ENCODE measurements around the gene MBD6. TPM values are rescaled to one million over a fixed set of nuclear protein-coding genes. Genes with fewer than 3 reads are reported as not detected.
"Not testable (repeated sequence)": the region's sequence is repeated elsewhere in the genome, so short reads cannot be mapped to it uniquely, and the experiment has no call there.

Gene MBD6
- total RNA-seq, 1 experiment from 2014 or later = 66.8 TPM

GRCh38 chr12:57491393-57492280 lies 31.0 kb upstream of the MBD6 start:
- no peaks in the 10 kb centered on the region for H3K9me3 ChIP-seq (ENCODE audit: control insufficient read depth, low read depth, low read length)
- Mint-ChIP-seq H3K4me3 (no peak overlapping the region; a peak in 1 of 5 replicates), H3K36me3 (ENCODE audit: insufficient read depth in 1 of 3, low read depth in 3 of 3) (peaks cover 66 to 76% (median 68%) of the 10 kb centered on the region in 3 experiments), H3K9me3 (peaks cover 6% of the 10 kb centered on the region in 2 experiments; a peak in 4 of 5 replicates), H3K27me3 (ENCODE audit: low read depth) (no peaks in the 10 kb centered on the region), H3K27ac (peak overlapping the region in 1 of 3 experiments; percentile 26; a peak in 2 of 7 replicates), H3K4me1 (peaks cover 7 to 8% of the 10 kb centered on the region in 2 experiments)
- no peak overlapping the region for H2AK5ac ChIP-seq (ENCODE audit: insufficient read length, low read length)
- H4K5ac ChIP-seq (ENCODE audit: insufficient read length, low read depth, low read length) = no peak overlapping the region
- no peak overlapping the region for H2BK120ac ChIP-seq (ENCODE audit: low read depth, low read length, poor library complexity, severe bottlenecking)
- H3K9ac ChIP-seq (ENCODE audit: extremely low read depth, insufficient read length, low read length) = no peak overlapping the region
- H3K18ac ChIP-seq (ENCODE audit: insufficient read length, low read depth, low read length) = no peak overlapping the region
- H3K23me2 ChIP-seq (ENCODE audit: insufficient read length, low read depth, low read length, poor library complexity, severe bottlenecking) = peaks cover 5% of the 10 kb centered on the region
- H3T11ph ChIP-seq (ENCODE audit: low read length) = no peak overlapping the region
- no peaks in the 10 kb centered on the region for H4K20me1 ChIP-seq (ENCODE audit: control insufficient read depth, insufficient read depth, insufficient read length)
- WGBS (ENCODE audit: extremely low coverage, insufficient read length, low lambda C conversion rate) = no CpG with 5 or more reads among the region's 15 CpGs
- peaks cover 8% of the 10 kb centered on the region; the same call in 1 of the 2 replicates for H3K79me2 ChIP-seq (ENCODE audit: insufficient read depth, low read length)
- H4K91ac ChIP-seq (ENCODE audit: insufficient read length, low read depth, low read length) = no peak overlapping the region
- no peak overlapping the region for H3K4me2 ChIP-seq (ENCODE audit: insufficient read depth, insufficient read length, low read length)
- TF ChIP-seq CTCF (conservative IDR thresholded peaks at IDR 0.05) = peak; percentile 41; the same call in 2 of the 3 replicates
- H2AFZ ChIP-seq (ENCODE audit: low read length) = no peak overlapping the region
- no peak overlapping the region for H3K23ac ChIP-seq (ENCODE audit: insufficient read length, low read depth, low read length)
- H2BK15ac ChIP-seq (ENCODE audit: low read depth, low read length) = no peak overlapping the region
- H2BK12ac ChIP-seq (ENCODE audit: insufficient read length, low read depth, low read length) = no peak overlapping the region
- no peak overlapping the region for H3K4ac ChIP-seq (ENCODE audit: low read depth, low read length)
- no peak overlapping the region for H4K8ac ChIP-seq (replicated peaks; ENCODE audit: insufficient read length, low read depth, low read length)
- H3K4me1 ChIP-seq (ENCODE audit: insufficient read depth, low read length) = peaks cover 2% of the 10 kb centered on the region; the same call in 1 of the 2 replicates
- no peak overlapping the region for H3K56ac ChIP-seq (ENCODE audit: insufficient read length, low read depth, low read length)
- H3K14ac ChIP-seq (ENCODE audit: insufficient read depth, low read length) = no peak overlapping the region
- H2BK20ac ChIP-seq (ENCODE audit: low read depth, low read length, poor library complexity, severe bottlenecking) = no peak overlapping the region
- H2BK5ac ChIP-seq (ENCODE audit: insufficient read length, low read length) = no peak overlapping the region
- no peaks in the 10 kb centered on the region for H3K27me3 ChIP-seq (ENCODE audit: insufficient read depth, low read length)
- DNase-seq = no peak
- no peaks in the 10 kb centered on the region for H3K79me1 ChIP-seq (ENCODE audit: insufficient read depth, low read depth, low read length, poor library complexity, severe bottlenecking)
- no peak overlapping the region for H3K27ac ChIP-seq (ENCODE audit: insufficient read length, low read depth, low read length)

- not testable (repeated sequence) for H3K4me1 Mint-ChIP-seq; H3K4me2 ChIP-seq (ENCODE audit: insufficient read depth, insufficient read length, low read length); H2BK12ac ChIP-seq (ENCODE audit: insufficient read length, low read depth, low read length); H2BK15ac ChIP-seq (ENCODE audit: low read depth, low read length); H2BK20ac ChIP-seq (ENCODE audit: low read depth, low read length, poor library complexity, severe bottlenecking); H3K4ac ChIP-seq (ENCODE audit: low read depth, low read length); H3K56ac ChIP-seq (ENCODE audit: insufficient read length, low read depth, low read length); H3K79me1 ChIP-seq (ENCODE audit: insufficient read depth, low read depth, low read length, poor library complexity, severe bottlenecking); H3K23me2 ChIP-seq (ENCODE audit: insufficient read length, low read depth, low read length, poor library complexity, severe bottlenecking); H2BK120ac ChIP-seq (ENCODE audit: low read depth, low read length, poor library complexity, severe bottlenecking); H4K8ac ChIP-seq (replicated peaks; ENCODE audit: insufficient read length, low read depth, low read length); H4K5ac ChIP-seq (ENCODE audit: insufficient read length, low read depth, low read length); H3K18ac ChIP-seq (ENCODE audit: insufficient read length, low read depth, low read length); H3K4me3 Mint-ChIP-seq; H4K91ac ChIP-seq (ENCODE audit: insufficient read length, low read depth, low read length); H3K79me2 ChIP-seq (ENCODE audit: insufficient read depth, low read length); H4K20me1 ChIP-seq (ENCODE audit: control insufficient read depth, insufficient read depth, insufficient read length); H2AK5ac ChIP-seq (ENCODE audit: insufficient read length, low read length); H3K9ac ChIP-seq (ENCODE audit: extremely low read depth, insufficient read length, low read length); H3K9me3 Mint-ChIP-seq; H3K27ac ChIP-seq (ENCODE audit: insufficient read length, low read depth, low read length); H3T11ph ChIP-seq (ENCODE audit: low read length); H3K27me3 Mint-ChIP-seq (ENCODE audit: low read depth); H3K27ac Mint-ChIP-seq; H3K14ac ChIP-seq (ENCODE audit: insufficient read depth, low read length); DNase-seq; H2AFZ ChIP-seq (ENCODE audit: low read length); H3K23ac ChIP-seq (ENCODE audit: insufficient read length, low read depth, low read length); H3K27me3 ChIP-seq (ENCODE audit: insufficient read depth, low read length); H2BK5ac ChIP-seq (ENCODE audit: insufficient read length, low read length); H3K4me1 ChIP-seq (ENCODE audit: insufficient read depth, low read length); H3K9me3 ChIP-seq (ENCODE audit: control insufficient read depth, low read depth, low read length)
- WGBS (ENCODE audit: extremely low coverage, insufficient read length, low lambda C conversion rate) = no CpG with 5 or more reads among the region's 48 CpGs
- peaks cover 75 to 86% (median 79%) of the 10 kb centered on the region in 3 experiments for H3K36me3 Mint-ChIP-seq (ENCODE audit: insufficient read depth in 1 of 3, low read depth in 3 of 3)
These were observed 27.4 kb upstream of the MBD6 start for GRCh38 chr12:57495051-57495701.

Measured in H9 (cell line).